Natural killer cell (primary cell): ENCODE results near the gene POLR1C. TPM values are rescaled to one million over a fixed set of nuclear protein-coding genes. Genes with fewer than 3 reads are reported as not detected.

Experiments used
- ATAC-seq, 3 donors: fragments of 150-1000 bp in 2 of 3; fragments of 200-7000 bp in 1 of 3; cut with Tn5 transposase; 1 replicate in 1 of 3; 2 replicates in 2 of 3; pipeline ENCODE4 v1.10.0; 2021; ENCODE audit warnings: mild to moderate bottlenecking in 2 of 3, moderate library complexity in 2 of 3
- DNase-seq, 2 donors: peaks; one replicate each; pipeline versions ENCODE4 v3.0.0 to v3.0.0-alpha.2; 2013 to 2021; ENCODE audit warnings: mixed read lengths in 1 of 2
- H3K27ac ChIP-seq: one replicate; pipeline ENCODE4 v1.5.1; 2013; ENCODE audit warnings: mild to moderate bottlenecking, low read length
- H3K27me3 ChIP-seq: one replicate; pipeline ENCODE4 v1.6.1; 2013; ENCODE audit warnings: low read length; ENCODE audit not compliant: control insufficient read depth, insufficient read depth
- H3K36me3 ChIP-seq: one replicate; pipeline ENCODE4 v1.6.1; 2013; ENCODE audit warnings: low read length; ENCODE audit not compliant: control insufficient read depth, insufficient read depth
- H3K4me1 ChIP-seq: one replicate; pipeline ENCODE4 v1.6.1; 2013; ENCODE audit warnings: low read length; ENCODE audit not compliant: control insufficient read depth, insufficient read depth
- H3K4me3 ChIP-seq: one replicate; pipeline ENCODE4 v1.5.1; 2013; ENCODE audit warnings: low read length
- H3K9me3 ChIP-seq: one replicate; pipeline ENCODE4 v1.6.1; 2013; ENCODE audit warnings: low read length; ENCODE audit not compliant: control insufficient read depth, insufficient read depth
- H3K27ac Mint-ChIP-seq, 2 donors: one replicate each; pipeline ENCODE4 v1.8.0; 2022; ENCODE audit warnings: mild to moderate bottlenecking in 2 of 2, mixed read lengths in 2 of 2, moderate library complexity in 1 of 2
- H3K27me3 Mint-ChIP-seq, 2 donors: one replicate each; pipeline ENCODE4 v1.8.0; 2022; ENCODE audit warnings: low read depth in 2 of 2, mixed read lengths in 2 of 2
- H3K36me3 Mint-ChIP-seq: one replicate; pipeline ENCODE4 v1.8.0; 2022; ENCODE audit warnings: mixed read lengths
- H3K4me1 Mint-ChIP-seq, 2 donors: one replicate each; pipeline ENCODE4 v1.8.0; 2022; ENCODE audit warnings: mixed read lengths in 2 of 2
- H3K4me3 Mint-ChIP-seq: one replicate; pipeline ENCODE4 v1.8.0; 2022; ENCODE audit warnings: mild to moderate bottlenecking, moderate library complexity, mixed read lengths
- H3K9me3 Mint-ChIP-seq, 2 donors: one replicate each; pipeline ENCODE4 v1.8.0; 2022; ENCODE audit warnings: mixed read lengths in 2 of 2
- WGBS: methylation state at CpG from one replicate; pipeline ENCODE4 v1.1.7; 2013; ENCODE audit warnings: missing lambda C conversion rate; ENCODE audit not compliant: insufficient coverage; 5-methylcytosine and 5-hydroxymethylcytosine counted together
- intact Hi-C: fragments of 100-400 bp; cut with micrococcal nuclease; formaldehyde crosslinking; loops from one replicate; pipeline ENCODE4 v1.14.2; 2022
- total RNA-seq, 4 donors: library from RNA; stranded (reverse); fragments of 120-200 nt in 1 of 4; gene quantifications; one replicate each; pipeline versions ENCODE4 v1.2.3 to v1.2.4, GENCODE V29; 2013 to 2022
- TF ChIP-seq, protein P1 (sequence below): fragments of 200-600 bp; IDR thresholded peaks from one replicate; pipeline ENCODE4 v1.8.0; 2022; ENCODE audit warnings: antibody characterized with exemption

POLR1C gene
- total RNA-seq, 3 donors from 2014 or later (not counting 1 experiment from before 2014, with no cell fraction given): 22.3 to 29.3 (median 25.8) TPM

DNA sequence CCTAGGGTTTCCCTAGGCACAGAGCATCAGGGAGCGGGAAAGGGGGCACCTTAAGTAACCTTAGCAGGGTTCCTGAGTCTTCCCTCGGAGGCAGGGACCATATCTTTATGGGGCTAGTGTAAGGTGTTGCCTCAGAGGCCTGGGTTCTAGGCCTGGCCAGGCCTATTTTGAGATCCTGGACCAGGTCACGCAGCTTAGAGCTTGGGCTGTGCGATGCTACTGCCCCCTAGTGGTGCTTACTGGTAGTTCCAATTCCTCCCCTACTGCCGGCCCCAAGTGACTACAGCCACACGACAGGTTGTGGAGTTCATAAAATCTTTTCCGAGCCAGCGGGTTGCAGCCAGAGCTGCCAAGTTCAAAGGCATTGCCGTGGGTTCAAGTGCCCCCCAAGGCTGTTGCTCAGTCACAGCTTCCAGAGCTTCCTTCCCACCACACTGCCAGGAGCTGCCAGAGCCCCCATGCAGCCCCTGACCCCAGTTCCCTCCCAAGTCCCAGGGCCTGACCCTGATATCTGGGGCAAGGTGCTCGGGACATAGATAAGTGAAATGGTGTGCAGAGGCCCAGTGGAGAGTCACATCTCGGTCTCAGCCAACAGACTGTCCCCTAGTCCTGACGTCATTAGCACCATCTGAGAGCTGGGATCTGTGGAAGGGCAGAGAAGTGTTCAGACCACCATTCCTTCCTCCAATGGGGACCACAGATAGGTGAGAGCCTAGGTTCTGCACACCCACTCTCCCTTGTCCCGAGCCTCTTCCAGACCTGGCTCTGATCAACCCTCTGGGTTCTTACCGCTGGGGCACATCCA lies 10.0 kb upstream of the POLR1C start:
- Mint-ChIP-seq H3K9me3 (no peaks in the 10 kb centered on the region), H3K4me1 (peaks cover 5 to 14% of the 10 kb centered on the region in 2 donors), H3K36me3 (peaks cover 6% of the 10 kb centered on the region), H3K27ac (peak overlapping the region; percentile 16 to 64), H3K27me3 (peaks cover 10 to 12% of the 10 kb centered on the region in 2 donors), H3K4me3 (no peak overlapping the region)
- H3K27ac ChIP-seq: no peak overlapping the region
- H3K36me3 ChIP-seq: peaks cover 41% of the 10 kb centered on the region
- ATAC-seq: peak; percentile 71 to 83 (median 78)
- H3K9me3 ChIP-seq: no peaks in the 10 kb centered on the region
- H3K4me3 ChIP-seq: no peak overlapping the region
- H3K27me3 ChIP-seq: peaks cover 17% of the 10 kb centered on the region
- H3K4me1 ChIP-seq: peaks cover 15% of the 10 kb centered on the region
- TF ChIP-seq, protein P1, sequence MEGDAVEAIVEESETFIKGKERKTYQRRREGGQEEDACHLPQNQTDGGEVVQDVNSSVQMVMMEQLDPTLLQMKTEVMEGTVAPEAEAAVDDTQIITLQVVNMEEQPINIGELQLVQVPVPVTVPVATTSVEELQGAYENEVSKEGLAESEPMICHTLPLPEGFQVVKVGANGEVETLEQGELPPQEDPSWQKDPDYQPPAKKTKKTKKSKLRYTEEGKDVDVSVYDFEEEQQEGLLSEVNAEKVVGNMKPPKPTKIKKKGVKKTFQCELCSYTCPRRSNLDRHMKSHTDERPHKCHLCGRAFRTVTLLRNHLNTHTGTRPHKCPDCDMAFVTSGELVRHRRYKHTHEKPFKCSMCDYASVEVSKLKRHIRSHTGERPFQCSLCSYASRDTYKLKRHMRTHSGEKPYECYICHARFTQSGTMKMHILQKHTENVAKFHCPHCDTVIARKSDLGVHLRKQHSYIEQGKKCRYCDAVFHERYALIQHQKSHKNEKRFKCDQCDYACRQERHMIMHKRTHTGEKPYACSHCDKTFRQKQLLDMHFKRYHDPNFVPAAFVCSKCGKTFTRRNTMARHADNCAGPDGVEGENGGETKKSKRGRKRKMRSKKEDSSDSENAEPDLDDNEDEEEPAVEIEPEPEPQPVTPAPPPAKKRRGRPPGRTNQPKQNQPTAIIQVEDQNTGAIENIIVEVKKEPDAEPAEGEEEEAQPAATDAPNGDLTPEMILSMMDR: peak; percentile 96
- whole genome bisulfite sequencing: 36% methylated on average over 14 of the region's 14 CpGs
- intact Hi-C loops: loop anchor here (1.0 to 10.0 kb wide), 4 partner anchors 52 to 272 kb away; partner anchors contain the start of genes CRIP3 and DLK2
- DNase-seq: peak; percentile 76 to 93

DNA sequence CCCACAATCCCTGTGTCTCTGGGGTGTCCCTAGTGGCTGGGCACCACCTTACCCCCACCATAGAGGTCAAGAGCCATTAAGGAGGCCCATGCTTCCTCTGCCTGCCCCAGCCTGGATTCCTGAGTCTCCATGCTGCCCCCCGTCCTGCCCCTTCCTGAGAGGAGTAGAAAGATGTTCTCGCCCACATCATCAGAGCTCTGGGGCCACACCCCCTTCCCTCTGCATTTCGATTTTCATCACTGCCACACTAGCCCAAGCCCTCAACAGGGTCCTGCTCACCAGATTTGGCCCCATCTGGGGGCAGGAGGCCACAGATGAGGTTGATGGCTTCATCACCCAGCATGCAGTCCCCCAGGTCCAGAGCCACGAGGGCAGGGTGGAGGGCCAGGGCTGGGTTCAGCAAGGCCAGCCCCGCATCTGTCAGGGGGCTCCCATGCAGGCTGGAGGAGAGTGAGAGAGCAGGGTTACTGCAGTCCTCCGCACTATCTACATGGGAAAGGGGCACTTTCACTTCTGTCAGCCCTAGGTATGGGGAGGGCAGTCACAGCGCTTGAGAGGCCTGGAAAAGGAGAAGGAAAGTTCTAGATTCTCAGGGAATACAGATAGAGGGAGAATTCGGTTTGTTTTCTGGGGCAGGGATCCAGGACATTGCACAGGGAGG lies 8.3 kb upstream of the POLR1C start:
- 75% methylated on average over 8 of the region's 8 CpGs for WGBS
- Histone ChIP-seq H3K4me3 (no peak overlapping the region), H3K36me3 (peaks cover 44% of the 10 kb centered on the region), H3K9me3 (no peaks in the 10 kb centered on the region), H3K27ac (no peak overlapping the region), H3K4me1 (peaks cover 15% of the 10 kb centered on the region), H3K27me3 (peaks cover 17% of the 10 kb centered on the region)
- ATAC-seq (no peak), DNase-seq (no peak)
- peak overlapping the region in 1 of 2 donors; percentile 87 for H3K27ac Mint-ChIP-seq
- peaks cover 6% of the 10 kb centered on the region for H3K36me3 Mint-ChIP-seq
- intact Hi-C loops: loop anchor here (10.0 kb wide), 1 partner anchor 274 kb away; no protein-coding TSS in a partner anchor
- TF ChIP-seq, protein P1: no peak
- H3K4me3 Mint-ChIP-seq: peak overlapping the region; percentile 80
- peaks cover 7 to 19% of the 10 kb centered on the region in 2 donors for H3K4me1 Mint-ChIP-seq
- H3K9me3 Mint-ChIP-seq: no peaks in the 10 kb centered on the region
- peaks cover 10 to 12% of the 10 kb centered on the region in 2 donors for H3K27me3 Mint-ChIP-seq

DNA sequence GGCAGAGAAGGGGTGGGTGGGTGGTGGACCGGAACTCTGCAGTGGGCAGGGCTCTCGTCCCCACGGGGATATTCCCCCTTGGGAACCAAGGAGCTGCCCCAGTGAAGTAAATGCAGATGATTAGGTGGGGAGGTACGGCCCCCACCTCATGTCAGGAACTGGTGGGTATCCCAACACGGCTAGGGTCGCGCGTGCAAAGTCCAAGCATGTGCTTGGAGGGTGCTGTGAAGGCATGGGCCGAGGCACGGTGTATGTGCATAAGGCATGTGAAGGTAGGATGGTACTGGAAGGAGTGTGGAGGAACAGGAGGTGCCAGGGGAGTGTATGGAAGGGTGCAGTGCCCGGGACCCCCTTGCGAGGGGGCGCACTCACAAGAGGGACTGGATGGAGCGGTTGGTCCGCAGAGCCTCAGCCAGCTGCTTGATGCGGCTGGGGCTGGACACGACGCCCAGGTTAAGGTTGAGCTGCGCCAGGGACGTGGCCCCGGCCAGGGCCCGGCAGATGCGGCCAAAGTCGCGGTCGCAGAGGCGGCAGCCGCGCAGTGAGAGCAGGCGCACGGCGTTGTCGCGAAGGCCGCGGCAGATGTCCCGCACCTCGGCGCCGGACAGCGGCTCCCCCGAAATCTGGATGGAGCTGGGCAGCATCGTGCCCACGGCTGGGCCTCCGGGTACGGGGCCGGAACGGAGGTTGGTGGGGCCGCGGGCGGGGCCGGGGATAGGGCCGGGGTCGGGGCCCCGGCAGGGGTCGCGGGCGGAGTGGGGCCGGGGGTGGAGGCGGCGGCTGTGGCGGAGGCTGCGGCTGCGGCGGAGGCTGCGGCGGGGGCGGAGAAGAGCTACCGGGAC lies 7.5 kb upstream of the POLR1C start:
- H3K27ac Mint-ChIP-seq: peak overlapping the region in 1 of 2 donors; percentile 87
- intact Hi-C loops: loop anchor here (10.0 kb wide), 1 partner anchor 275 kb away; no protein-coding TSS in a partner anchor
- TF ChIP-seq, protein P1: no peak
- peak in 1 of 2 donors; percentile 36 for DNase-seq
- WGBS: 9% methylated on average over 69 of the region's 69 CpGs
- ATAC-seq: no peak
- no peaks in the 10 kb centered on the region for H3K9me3 ChIP-seq
- H3K27me3 ChIP-seq: peaks cover 17% of the 10 kb centered on the region
- H3K4me3 Mint-ChIP-seq: peak overlapping the region; percentile 80
- peaks cover 45% of the 10 kb centered on the region for H3K36me3 ChIP-seq
- H3K36me3 Mint-ChIP-seq: peaks cover 6% of the 10 kb centered on the region
- no peaks in the 10 kb centered on the region for H3K9me3 Mint-ChIP-seq
- peaks cover 15% of the 10 kb centered on the region for H3K4me1 ChIP-seq
- H3K27me3 Mint-ChIP-seq: peaks cover 10 to 12% of the 10 kb centered on the region in 2 donors
- no peak overlapping the region for H3K27ac ChIP-seq
- peaks cover 7 to 24% of the 10 kb centered on the region in 2 donors for H3K4me1 Mint-ChIP-seq
- H3K4me3 ChIP-seq: no peak overlapping the region
